HG02852 (cell line): Measurements from ENCODE around the gene ZC2HC1C.

ENCODE experiments used
- ATAC-seq: cut with Tn5 transposase; IDR thresholded peaks from one replicate; pipeline ENCODE4 v1.9.1; 2021; ENCODE audit warnings: mild to moderate bottlenecking, moderate library complexity; ENCODE audit not compliant: unreplicated experiment

The ZC2HC1C gene, protein sequence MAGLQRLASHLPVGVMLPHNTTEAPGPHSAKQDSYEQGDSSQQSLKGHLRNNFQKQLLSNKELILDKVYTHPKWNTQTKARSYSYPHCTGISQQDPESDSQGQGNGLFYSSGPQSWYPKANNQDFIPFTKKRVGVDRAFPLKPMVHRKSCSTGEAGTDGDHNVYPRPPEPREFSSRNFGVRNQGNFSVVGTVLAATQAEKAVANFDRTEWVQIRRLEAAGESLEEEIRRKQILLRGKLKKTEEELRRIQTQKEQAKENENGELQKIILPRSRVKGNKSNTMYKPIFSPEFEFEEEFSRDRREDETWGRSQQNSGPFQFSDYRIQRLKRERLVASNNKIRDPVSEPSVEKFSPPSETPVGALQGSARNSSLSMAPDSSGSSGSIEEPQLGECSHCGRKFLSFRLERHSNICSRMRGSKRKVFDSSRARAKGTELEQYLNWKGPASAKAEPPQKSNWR

GRCh38 chr14:75069121-75069810 lies at the start of gene ZC2HC1C:
Gene ZC2HC1C, plus strand, starts transcription at chr14:75069641. Its CDS starts 933 bp downstream, at chr14:75070574.
- peak; percentile 75 for ATAC-seq

DNA sequence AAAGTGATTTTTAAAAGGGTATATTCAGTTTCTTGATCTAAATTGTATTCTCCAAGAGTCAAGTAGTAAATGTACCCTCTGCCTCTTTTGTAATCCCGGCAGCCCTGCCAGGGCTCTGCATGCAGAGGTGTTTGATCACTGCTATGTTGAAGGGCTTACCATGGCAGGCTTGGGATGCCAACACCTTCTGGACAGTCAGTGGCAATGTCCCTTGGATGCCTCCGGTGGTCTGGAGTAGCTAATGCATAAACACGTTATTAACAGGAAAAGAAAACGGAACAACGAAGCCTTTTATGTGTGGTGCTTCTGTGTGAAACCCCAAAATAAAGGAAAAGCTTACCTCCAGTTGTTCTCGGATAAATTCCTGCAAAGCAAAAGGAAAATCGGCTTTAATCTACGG lies 46.8 kb upstream of the ZC2HC1C start:
- ATAC-seq: no peak

DNA sequence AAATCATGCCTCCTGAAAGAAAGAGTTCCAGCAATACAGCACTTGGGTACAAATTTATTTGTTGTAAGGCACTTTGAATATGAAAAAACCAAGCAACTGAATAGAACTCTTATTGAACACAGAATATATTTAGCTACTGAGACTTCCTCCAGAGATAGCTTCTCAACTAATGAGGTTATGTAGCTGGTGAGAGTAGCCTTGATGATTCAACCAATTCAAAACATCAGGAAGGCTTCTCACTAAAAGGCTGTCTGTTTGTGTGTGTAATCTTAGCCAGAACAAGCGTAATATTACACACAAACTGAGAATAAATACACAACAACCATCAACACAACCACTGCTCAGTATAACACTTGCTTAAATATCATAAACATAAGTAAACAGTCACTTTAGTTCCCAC lies 46.3 kb upstream of the ZC2HC1C start:
- ATAC-seq: no peak

- ATAC-seq: no peak
These were observed 44.4 kb upstream of the ZC2HC1C start for GRCh38 chr14:75025082-75025481.

GRCh38 chr14:75025876-75026275 lies 43.6 kb upstream of the ZC2HC1C start:
- ATAC-seq: no peak

- no peak for ATAC-seq
These were observed 39.3 kb upstream of the ZC2HC1C start for GRCh38 chr14:75030147-75030546.

DNA sequence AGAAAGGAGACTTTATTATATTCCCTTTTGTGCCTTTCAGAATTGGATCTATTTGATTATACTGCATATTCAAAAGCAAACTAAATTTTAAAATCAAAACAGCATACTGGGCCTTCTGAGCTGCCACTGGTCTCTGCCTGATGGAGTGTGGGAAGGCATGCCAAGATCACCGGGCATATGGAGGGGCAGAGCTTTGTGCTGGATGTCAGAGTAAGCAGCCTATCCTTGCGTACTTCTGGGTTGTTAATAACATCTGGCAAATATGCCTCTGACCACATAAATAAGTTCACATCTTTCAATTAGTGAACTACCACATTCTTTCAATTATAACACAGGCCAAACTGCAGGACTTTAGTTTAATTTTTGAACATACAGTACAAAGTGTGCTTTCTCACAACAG lies 36.5 kb upstream of the ZC2HC1C start:
- ATAC-seq: no peak

- ATAC-seq: no peak
These were observed 28.9 kb upstream of the ZC2HC1C start for GRCh38 chr14:75040507-75040906.

DNA sequence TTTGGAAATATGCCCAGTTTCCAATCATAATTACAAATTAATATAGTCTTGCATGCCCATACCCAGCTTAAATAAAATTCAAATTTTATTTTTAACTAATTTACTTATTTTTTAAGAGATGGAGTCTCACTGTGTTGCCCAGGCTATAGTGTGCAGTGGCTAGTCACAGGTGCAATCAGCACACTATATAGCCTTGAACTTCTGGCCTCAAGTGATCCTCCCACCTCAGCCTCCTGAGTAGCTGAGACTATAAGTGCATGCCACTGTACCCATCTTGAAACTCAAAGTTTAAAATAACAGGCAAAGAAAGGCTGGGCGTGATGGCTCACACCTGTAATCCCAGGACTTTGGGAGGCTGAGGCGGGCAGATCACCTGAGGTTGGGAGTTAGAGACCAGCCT lies 28.5 kb upstream of the ZC2HC1C start:
- no peak for ATAC-seq

GRCh38 chr14:75041613-75042012 lies 27.8 kb upstream of the ZC2HC1C start:
- no peak for ATAC-seq

GRCh38 chr14:75042035-75042434 lies 27.4 kb upstream of the ZC2HC1C start:
- no peak for ATAC-seq

DNA sequence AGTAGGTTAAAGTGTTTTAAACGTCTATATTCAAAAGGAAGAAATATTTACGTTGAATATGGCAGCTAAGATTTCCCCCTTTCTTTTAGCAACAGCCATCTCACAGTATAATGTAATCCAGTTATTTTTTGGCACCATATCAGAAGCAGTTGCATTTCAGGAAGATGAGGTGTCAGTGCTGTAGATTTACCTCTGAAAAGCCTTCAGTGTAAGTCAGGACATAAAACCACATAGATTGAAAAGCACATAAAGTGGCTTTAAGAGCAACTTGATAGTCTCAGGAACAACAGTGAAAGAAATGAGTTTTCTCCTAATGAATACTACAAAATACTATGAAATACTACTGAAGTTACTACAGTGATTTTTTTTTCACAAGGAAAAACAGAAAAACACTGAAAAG lies 25.1 kb upstream of the ZC2HC1C start:
- no peak for ATAC-seq

- no peak for ATAC-seq
These were observed 24.7 kb upstream of the ZC2HC1C start for GRCh38 chr14:75044752-75045151.

DNA sequence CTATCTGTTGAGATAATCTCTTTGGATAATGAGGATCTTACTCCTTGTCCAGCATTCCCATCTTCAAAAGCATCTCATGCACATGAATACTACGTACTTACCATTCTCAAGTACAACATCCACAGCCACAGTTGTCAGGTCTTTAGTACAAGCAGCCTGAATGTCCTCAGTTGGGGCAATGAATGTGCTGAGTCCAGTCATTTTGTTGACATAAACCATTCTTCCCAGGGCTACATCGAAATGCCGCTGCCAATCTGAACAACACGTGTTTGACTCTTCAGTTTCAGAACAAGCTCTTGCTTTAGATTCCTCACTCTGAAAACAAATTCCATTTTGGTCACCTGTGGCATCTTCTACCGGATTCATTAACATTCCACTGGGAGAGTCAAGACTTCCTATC lies 23.2 kb upstream of the ZC2HC1C start:
- no peak for ATAC-seq

- no peak for ATAC-seq
These were observed 22.5 kb upstream of the ZC2HC1C start for GRCh38 chr14:75046899-75047298.

- ATAC-seq: no peak
These were observed 21.9 kb upstream of the ZC2HC1C start for GRCh38 chr14:75047506-75047905.

DNA sequence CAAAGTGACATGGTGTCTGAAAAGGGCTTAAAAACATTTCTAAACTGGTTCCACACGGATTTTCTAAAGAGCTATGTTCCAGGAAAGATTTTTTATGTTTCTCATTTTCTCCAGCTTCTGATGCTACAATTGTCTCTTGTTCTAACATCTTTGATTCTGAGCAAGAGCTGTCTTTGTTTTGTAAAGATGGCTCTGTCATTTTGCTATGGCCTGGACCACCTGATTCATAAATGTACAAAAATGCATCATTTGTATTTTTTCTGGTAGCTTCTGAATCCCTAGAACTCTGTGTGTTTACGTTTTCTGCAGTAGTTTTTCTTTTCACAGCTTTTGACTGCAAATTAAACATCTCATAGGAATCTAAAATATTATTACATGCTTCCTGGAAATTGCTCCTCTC lies 21.3 kb upstream of the ZC2HC1C start:
- ATAC-seq: no peak

- no peak for ATAC-seq
These were observed 20.3 kb upstream of the ZC2HC1C start for GRCh38 chr14:75049136-75049535.

DNA sequence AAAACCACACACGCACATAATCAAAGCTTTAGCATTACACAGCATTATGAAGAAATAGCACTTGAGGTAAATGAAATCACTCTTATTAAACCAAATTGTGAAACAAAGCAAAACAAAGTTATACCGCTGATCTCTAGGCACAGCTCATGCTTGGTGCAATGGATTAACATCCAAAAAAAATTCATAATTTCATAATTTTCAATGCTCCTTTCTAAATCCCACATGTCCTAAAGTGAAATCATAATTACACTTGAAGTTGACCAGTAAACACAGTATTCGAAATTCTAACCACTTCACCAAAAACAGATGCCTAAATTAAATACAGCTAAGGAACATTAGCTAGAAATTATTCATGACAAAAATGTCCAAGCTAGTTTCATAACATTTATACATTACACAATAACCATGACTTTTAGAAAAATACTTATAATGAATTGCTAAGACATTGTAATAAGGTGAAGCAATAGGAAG lies 19.7 kb upstream of the ZC2HC1C start:
- no peak for ATAC-seq

DNA sequence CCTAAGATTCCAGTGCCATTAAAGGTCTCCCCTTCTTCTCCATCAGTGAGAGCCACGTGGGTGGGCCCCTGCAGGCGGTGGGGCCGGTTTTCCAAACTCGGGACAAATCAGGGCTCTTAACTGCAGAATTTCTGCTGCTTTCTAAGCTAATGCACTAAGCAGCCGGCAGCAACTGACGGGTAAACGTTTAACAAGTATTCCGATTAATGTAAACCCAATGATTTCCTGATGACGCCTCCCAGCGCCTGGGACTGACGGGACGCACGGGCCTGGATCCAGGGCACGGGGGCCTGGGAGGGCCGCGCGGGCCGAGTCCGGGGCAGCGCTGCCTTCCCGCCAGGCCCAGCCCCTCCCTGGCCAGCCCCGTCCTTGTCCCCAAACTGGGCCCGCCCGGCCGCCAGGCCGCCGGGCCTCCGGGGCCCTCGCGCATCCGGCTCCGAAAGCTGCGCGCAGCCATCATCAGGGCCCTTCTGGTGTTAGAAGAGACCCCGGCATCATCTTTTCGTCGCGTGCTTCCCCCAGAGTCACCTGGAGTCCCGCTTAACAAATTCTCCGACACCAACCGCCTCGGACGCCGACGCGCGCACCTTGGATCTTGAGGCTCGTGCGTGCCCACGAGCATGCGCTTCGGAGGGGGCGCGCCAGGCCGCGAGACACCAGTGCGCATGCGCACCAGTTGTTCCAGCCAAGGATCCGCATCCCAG lies 18.4 kb upstream of the ZC2HC1C start, which contains the start of gene MLH3:
Gene MLH3, minus strand, starts transcription at position 616 of the 704 bp plus-strand sequence. CDS start 1,812 bp downstream, outside the sequence.
- peak; percentile 67 for ATAC-seq

DNA sequence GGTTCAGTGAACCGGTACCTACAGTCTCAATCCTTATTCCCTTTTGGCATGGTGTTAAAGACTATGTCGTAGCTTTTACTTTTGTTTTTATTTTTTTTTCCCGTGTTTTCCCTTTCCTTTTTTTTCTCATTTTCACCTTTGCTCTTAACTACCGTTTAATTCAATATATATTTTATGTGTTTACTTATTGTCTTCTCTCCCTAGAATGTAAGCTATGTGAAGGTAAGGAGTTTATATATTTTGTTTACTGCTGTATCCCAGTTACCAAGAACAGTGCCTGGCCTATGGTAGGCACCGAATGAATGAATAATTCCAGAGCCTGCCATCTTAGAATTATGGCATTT lies 17.9 kb upstream of the ZC2HC1C start:
- ATAC-seq: no peak
